ENCODE results near the gene ENTREP1.

DNA sequence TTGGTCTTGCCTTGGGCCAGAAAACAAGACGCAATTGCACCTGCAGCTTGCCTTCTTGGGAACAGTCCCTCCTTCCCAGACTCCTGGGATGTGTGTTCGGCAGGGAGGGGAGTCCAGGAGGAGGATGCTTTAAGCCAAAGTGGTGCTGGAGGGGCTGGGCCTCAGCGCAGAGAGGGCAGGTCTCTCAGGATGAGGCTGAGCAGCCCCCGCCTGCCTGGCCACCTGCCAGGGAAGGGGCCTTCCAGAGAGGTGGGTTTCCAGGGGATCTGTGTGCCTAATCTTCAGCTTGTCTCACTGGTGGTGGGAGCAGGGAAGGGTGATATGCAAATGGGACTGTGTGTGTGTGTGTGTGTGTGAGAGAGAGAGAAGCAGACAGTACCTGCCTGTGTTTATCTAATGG lies 105.2 kb downstream of the ENTREP1 start:
- TF ChIP-seq REST (IDR thresholded peaks at IDR 0.05; ENCODE audit: unreplicated experiment), result no peak
- TF ChIP-seq, protein P1, sequence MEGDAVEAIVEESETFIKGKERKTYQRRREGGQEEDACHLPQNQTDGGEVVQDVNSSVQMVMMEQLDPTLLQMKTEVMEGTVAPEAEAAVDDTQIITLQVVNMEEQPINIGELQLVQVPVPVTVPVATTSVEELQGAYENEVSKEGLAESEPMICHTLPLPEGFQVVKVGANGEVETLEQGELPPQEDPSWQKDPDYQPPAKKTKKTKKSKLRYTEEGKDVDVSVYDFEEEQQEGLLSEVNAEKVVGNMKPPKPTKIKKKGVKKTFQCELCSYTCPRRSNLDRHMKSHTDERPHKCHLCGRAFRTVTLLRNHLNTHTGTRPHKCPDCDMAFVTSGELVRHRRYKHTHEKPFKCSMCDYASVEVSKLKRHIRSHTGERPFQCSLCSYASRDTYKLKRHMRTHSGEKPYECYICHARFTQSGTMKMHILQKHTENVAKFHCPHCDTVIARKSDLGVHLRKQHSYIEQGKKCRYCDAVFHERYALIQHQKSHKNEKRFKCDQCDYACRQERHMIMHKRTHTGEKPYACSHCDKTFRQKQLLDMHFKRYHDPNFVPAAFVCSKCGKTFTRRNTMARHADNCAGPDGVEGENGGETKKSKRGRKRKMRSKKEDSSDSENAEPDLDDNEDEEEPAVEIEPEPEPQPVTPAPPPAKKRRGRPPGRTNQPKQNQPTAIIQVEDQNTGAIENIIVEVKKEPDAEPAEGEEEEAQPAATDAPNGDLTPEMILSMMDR (conservative IDR thresholded peaks at IDR 0.05; ENCODE audit: low read depth in 2 of 2), result no peak

Measured in GM23338 (cell line).